SK-N-MC (cell line): ENCODE data around the gene SLCO3A1.

Experiments
- DNase-seq: peaks from one replicate; pipeline ENCODE4 v3.0.0-alpha.2; 2011; ENCODE audit warnings: low read depth, low spot score
- H3K27ac ChIP-seq: fragments of 200-600 bp; sonication (generic); 2 replicates; pipeline ENCODE4 v1.5.1; 2016; ENCODE audit warnings: mixed run types
- H3K36me3 ChIP-seq: fragments of 200-600 bp; sonication (generic); 2 replicates; pipeline ENCODE4 v1.6.1; 2017; ENCODE audit warnings: antibody characterized with exemption, low read length, mixed read lengths; ENCODE audit not compliant: insufficient read depth
- H3K4me3 ChIP-seq: fragments of 200-600 bp; sonication (generic); 2 replicates; pipeline ENCODE4 v1.5.1; 2016
- H3K9ac ChIP-seq: fragments of 200-600 bp; sonication (generic); 2 replicates; pipeline ENCODE4 v1.8.0; 2017; ENCODE audit warnings: mixed run types, mixed read lengths; ENCODE audit not compliant: insufficient read length
- H3K9me3 ChIP-seq: fragments of 200-600 bp; sonication (generic); 2 replicates; pipeline ENCODE4 v1.6.1; 2017; ENCODE audit warnings: low read depth, mild to moderate bottlenecking, antibody characterized with exemption, low read length, moderate library complexity, mixed read lengths
- EZH2 ChIP-seq: fragments of 200-600 bp; sonication (generic); IDR thresholded peaks from one replicate; pipeline ENCODE4 v1.6.1; 2017; ENCODE audit warnings: antibody characterized with exemption
- FOXP2 ChIP-seq: optimal IDR thresholded peaks from 2 replicates; pipeline ENCODE3; 2011; ENCODE audit warnings: mild to moderate bottlenecking, moderate library complexity; ENCODE audit not compliant: insufficient read depth; ENCODE audit errors: extremely low read length, control extremely low read depth
- POLR2AphosphoS5 ChIP-seq: IDR thresholded peaks from 2 replicates; pipeline ENCODE4 v1.6.1; 2012; ENCODE audit warnings: mild to moderate bottlenecking, low read depth, low read length, borderline replicate concordance

SLCO3A1 gene

GRCh38 chr15:91865486-91865885 lies 12.0 kb downstream of the SLCO3A1 start:
- no peaks in the 10 kb centered on the region for H3K36me3 ChIP-seq
- no peak for DNase-seq
- TF ChIP-seq POLR2AphosphoS5 (no peak), FOXP2 (no peak), EZH2 (no peak)
- no peak overlapping the region for H3K9ac ChIP-seq
- no peak overlapping the region for H3K4me3 ChIP-seq
- no peaks in the 10 kb centered on the region for H3K9me3 ChIP-seq
- H3K27ac ChIP-seq: no peak overlapping the region

- Histone ChIP-seq H3K4me3 (no peak overlapping the region), H3K9me3 (no peaks in the 10 kb centered on the region), H3K27ac (no peak overlapping the region), H3K36me3 (no peaks in the 10 kb centered on the region), H3K9ac (no peak overlapping the region)
- TF ChIP-seq FOXP2 (no peak), EZH2 (no peak)
- no peak for DNase-seq
Observed at GRCh38 chr15:91865950-91866349, 12.4 kb downstream of the SLCO3A1 start.

GRCh38 chr15:91866371-91866905 lies 12.9 kb downstream of the SLCO3A1 start:
- Histone ChIP-seq H3K36me3 (no peaks in the 10 kb centered on the region), H3K9ac (no peak overlapping the region), H3K27ac (no peak overlapping the region), H3K4me3 (no peak overlapping the region), H3K9me3 (no peaks in the 10 kb centered on the region)
- DNase-seq: no peak
- TF ChIP-seq EZH2 (no peak), POLR2AphosphoS5 (no peak), FOXP2 (no peak)

- Histone ChIP-seq H3K9ac (no peak overlapping the region), H3K27ac (no peak overlapping the region), H3K9me3 (no peaks in the 10 kb centered on the region), H3K36me3 (no peaks in the 10 kb centered on the region), H3K4me3 (no peak overlapping the region)
- DNase-seq: no peak
- TF ChIP-seq EZH2 (no peak), FOXP2 (no peak), POLR2AphosphoS5 (no peak)
Observed at GRCh38 chr15:91866971-91867372, 13.5 kb downstream of the SLCO3A1 start.

GRCh38 chr15:91867581-91868026 lies 14.1 kb downstream of the SLCO3A1 start:
- no peaks in the 10 kb centered on the region for H3K9me3 ChIP-seq
- no peak overlapping the region for H3K4me3 ChIP-seq
- no peak for TF ChIP-seq FOXP2
- no peak for TF ChIP-seq POLR2AphosphoS5
- DNase-seq: no peak
- H3K27ac ChIP-seq: no peak overlapping the region
- H3K36me3 ChIP-seq: no peaks in the 10 kb centered on the region
- no peak overlapping the region for H3K9ac ChIP-seq

GRCh38 chr15:91870876-91871537 lies 17.5 kb downstream of the SLCO3A1 start:
- TF ChIP-seq FOXP2: no peak
- TF ChIP-seq EZH2: no peak
- no peak for TF ChIP-seq POLR2AphosphoS5
- Histone ChIP-seq H3K9ac (no peak overlapping the region), H3K36me3 (no peaks in the 10 kb centered on the region), H3K9me3 (no peaks in the 10 kb centered on the region), H3K27ac (no peak overlapping the region), H3K4me3 (no peak overlapping the region)
- DNase-seq: no peak

- no peak for TF ChIP-seq POLR2AphosphoS5
- TF ChIP-seq EZH2: no peak
Observed at GRCh38 chr15:91871837-91872236, 18.3 kb downstream of the SLCO3A1 start.

GRCh38 chr15:91872356-91873137 lies 19.0 kb downstream of the SLCO3A1 start:
- no peaks in the 10 kb centered on the region for H3K9me3 ChIP-seq
- no peak overlapping the region for H3K9ac ChIP-seq
- DNase-seq: no peak
- no peaks in the 10 kb centered on the region for H3K36me3 ChIP-seq
- no peak overlapping the region for H3K4me3 ChIP-seq
- H3K27ac ChIP-seq: no peak overlapping the region
- TF ChIP-seq EZH2 (no peak), FOXP2 (no peak), POLR2AphosphoS5 (no peak)

More at GRCh38 chr15:91871837-91872236, 18.3 kb downstream of the SLCO3A1 start:
- no peak overlapping the region for H3K27ac ChIP-seq
- no peak overlapping the region for H3K4me3 ChIP-seq
- no peaks in the 10 kb centered on the region for H3K9me3 ChIP-seq
- DNase-seq: no peak
- H3K36me3 ChIP-seq: no peaks in the 10 kb centered on the region
- H3K9ac ChIP-seq: no peak overlapping the region

- TF ChIP-seq POLR2AphosphoS5 (no peak), FOXP2 (no peak), EZH2 (no peak)
- no peaks in the 10 kb centered on the region for H3K9me3 ChIP-seq
- H3K36me3 ChIP-seq: no peaks in the 10 kb centered on the region
- H3K27ac ChIP-seq: no peak overlapping the region
- no peak overlapping the region for H3K9ac ChIP-seq
- no peak for DNase-seq
- H3K4me3 ChIP-seq: no peak overlapping the region
Observed at GRCh38 chr15:91873138-91873536, 19.6 kb downstream of the SLCO3A1 start.
